Measurements from ENCODE around the gene NALCN.

NALCN gene

DNA sequence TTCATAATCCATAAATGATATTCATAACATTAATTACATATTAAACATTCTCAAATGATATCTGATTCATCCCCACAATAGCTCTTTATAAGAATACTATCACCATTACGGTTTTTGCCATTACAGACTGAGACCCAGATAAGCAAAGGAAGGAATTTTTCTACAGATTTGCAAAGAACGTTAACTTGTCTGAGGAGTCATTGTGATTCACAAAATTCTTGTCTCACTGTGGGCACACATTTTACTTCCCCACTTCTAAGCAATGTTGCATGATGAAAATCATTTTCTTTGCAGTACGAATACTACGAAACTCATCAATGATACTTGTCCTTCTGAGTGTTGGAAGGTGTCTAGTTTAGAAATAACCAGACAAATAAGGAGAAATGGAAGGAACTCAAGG, 70.1 kb downstream of the NALCN start:
- H3K9me3 Mint-ChIP-seq = no peaks in the 10 kb centered on the region
- H3K4me3 Mint-ChIP-seq = no peak overlapping the region
- no peaks in the 10 kb centered on the region for H3K27me3 Mint-ChIP-seq (ENCODE audit: low read depth)
- no peak overlapping the region for H3K27ac Mint-ChIP-seq
- TF ChIP-seq, protein P1, sequence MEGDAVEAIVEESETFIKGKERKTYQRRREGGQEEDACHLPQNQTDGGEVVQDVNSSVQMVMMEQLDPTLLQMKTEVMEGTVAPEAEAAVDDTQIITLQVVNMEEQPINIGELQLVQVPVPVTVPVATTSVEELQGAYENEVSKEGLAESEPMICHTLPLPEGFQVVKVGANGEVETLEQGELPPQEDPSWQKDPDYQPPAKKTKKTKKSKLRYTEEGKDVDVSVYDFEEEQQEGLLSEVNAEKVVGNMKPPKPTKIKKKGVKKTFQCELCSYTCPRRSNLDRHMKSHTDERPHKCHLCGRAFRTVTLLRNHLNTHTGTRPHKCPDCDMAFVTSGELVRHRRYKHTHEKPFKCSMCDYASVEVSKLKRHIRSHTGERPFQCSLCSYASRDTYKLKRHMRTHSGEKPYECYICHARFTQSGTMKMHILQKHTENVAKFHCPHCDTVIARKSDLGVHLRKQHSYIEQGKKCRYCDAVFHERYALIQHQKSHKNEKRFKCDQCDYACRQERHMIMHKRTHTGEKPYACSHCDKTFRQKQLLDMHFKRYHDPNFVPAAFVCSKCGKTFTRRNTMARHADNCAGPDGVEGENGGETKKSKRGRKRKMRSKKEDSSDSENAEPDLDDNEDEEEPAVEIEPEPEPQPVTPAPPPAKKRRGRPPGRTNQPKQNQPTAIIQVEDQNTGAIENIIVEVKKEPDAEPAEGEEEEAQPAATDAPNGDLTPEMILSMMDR (IDR thresholded peaks at IDR 0.05; ENCODE audit: unreplicated experiment in 3 of 3) = no peak
- H3K4me1 Mint-ChIP-seq = no peaks in the 10 kb centered on the region
- no peaks in the 10 kb centered on the region for H3K36me3 Mint-ChIP-seq (ENCODE audit: low read depth)

GRCh38 chr13:101343128-101343787, 73.0 kb downstream of the NALCN start:
- Mint-ChIP-seq H3K27ac (no peak overlapping the region), H3K4me3 (no peak overlapping the region), H3K4me1 (no peaks in the 10 kb centered on the region), H3K36me3 (ENCODE audit: low read depth) (no peaks in the 10 kb centered on the region), H3K9me3 (no peaks in the 10 kb centered on the region), H3K27me3 (ENCODE audit: low read depth) (no peaks in the 10 kb centered on the region)
- TF ChIP-seq, protein P1 (IDR thresholded peaks at IDR 0.05; ENCODE audit: unreplicated experiment in 3 of 3) = no peak

DNA sequence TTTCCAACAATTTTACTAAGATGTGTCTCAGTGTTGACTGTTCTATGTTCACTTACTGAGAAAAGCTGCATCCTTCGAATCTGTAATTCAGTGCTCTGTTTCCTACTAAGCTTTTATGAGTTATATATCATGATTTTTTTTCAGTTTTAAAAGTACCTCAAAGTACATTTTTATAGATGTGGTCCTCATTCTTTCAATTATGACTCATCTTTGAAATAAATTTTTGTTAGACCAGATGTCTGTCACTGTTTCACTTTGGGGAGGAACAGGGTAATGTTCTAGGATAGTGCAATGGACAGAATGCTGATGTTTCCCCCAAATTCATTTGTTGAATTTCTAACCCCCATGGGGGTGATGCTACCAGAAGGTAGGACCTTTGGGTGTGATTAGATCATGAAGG, 74.8 kb downstream of the NALCN start:
- Mint-ChIP-seq H3K27me3 (ENCODE audit: low read depth) (no peaks in the 10 kb centered on the region), H3K9me3 (no peaks in the 10 kb centered on the region), H3K27ac (no peak overlapping the region), H3K4me3 (no peak overlapping the region), H3K4me1 (no peaks in the 10 kb centered on the region), H3K36me3 (ENCODE audit: low read depth) (no peaks in the 10 kb centered on the region)
- TF ChIP-seq, protein P1 (IDR thresholded peaks at IDR 0.05; ENCODE audit: unreplicated experiment in 3 of 3) = no peak

GRCh38 chr13:101339202-101339601, 77.1 kb downstream of the NALCN start:
- Mint-ChIP-seq H3K4me1 (no peaks in the 10 kb centered on the region), H3K4me3 (no peak overlapping the region), H3K27me3 (ENCODE audit: low read depth) (no peaks in the 10 kb centered on the region), H3K27ac (no peak overlapping the region), H3K9me3 (no peaks in the 10 kb centered on the region), H3K36me3 (ENCODE audit: low read depth) (no peaks in the 10 kb centered on the region)
- TF ChIP-seq, protein P1 (IDR thresholded peaks at IDR 0.05; ENCODE audit: unreplicated experiment in 3 of 3) = no peak

GRCh38 chr13:101332583-101332982, 83.7 kb downstream of the NALCN start:
- Mint-ChIP-seq H3K36me3 (ENCODE audit: low read depth) (no peaks in the 10 kb centered on the region), H3K27me3 (ENCODE audit: low read depth) (no peaks in the 10 kb centered on the region), H3K9me3 (no peaks in the 10 kb centered on the region), H3K4me3 (no peak overlapping the region), H3K4me1 (no peaks in the 10 kb centered on the region), H3K27ac (no peak overlapping the region)
- TF ChIP-seq, protein P1 (IDR thresholded peaks at IDR 0.05; ENCODE audit: unreplicated experiment in 3 of 3) = no peak

DNA sequence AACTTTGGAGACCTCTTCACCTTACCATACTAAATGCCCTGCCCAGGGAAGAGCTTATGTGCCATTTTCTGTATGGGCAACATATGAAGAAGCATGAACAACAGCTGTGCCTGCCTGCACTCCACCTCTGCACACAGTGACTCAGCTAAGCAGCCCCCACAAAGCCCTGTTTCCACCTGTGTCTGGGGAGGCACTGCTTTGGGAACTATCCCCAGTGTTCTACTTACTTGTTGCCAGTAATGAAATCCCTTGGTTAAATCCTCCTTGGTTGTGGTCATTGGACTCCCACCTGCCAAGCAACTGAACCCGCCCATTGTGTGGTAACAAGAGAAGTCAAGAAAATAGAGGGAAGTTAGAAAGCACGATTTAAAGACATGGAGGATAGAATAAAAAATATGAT, 84.6 kb downstream of the NALCN start:
- Mint-ChIP-seq H3K27me3 (ENCODE audit: low read depth) (no peaks in the 10 kb centered on the region), H3K9me3 (no peaks in the 10 kb centered on the region), H3K4me1 (no peaks in the 10 kb centered on the region), H3K36me3 (ENCODE audit: low read depth) (no peaks in the 10 kb centered on the region), H3K27ac (no peak overlapping the region), H3K4me3 (no peak overlapping the region)
- TF ChIP-seq, protein P1 (IDR thresholded peaks at IDR 0.05; ENCODE audit: unreplicated experiment in 3 of 3) = no peak
